ENCODE results near the gene WDR7.

Gene WDR7

GRCh38 chr18:56891870-56892269, 240.7 kb downstream of the WDR7 start:
- Histone ChIP-seq H3K27me3 (ENCODE audit: insufficient read depth, low read length) (no peaks in the 10 kb centered on the region), H2AFZ (ENCODE audit: low read depth, low read length) (no peak overlapping the region), H3K4me1 (ENCODE audit: insufficient read depth, low read length) (peaks cover 6% of the 10 kb centered on the region), H3K36me3 (ENCODE audit: insufficient read depth, low read length) (no peaks in the 10 kb centered on the region), H3K4me3 (ENCODE audit: low read length) (no peak overlapping the region), H3K9me3 (ENCODE audit: low read length) (no peaks in the 10 kb centered on the region)

- H3K36me3 ChIP-seq (ENCODE audit: insufficient read depth, low read length) = no peaks in the 10 kb centered on the region
- H3K4me3 ChIP-seq (ENCODE audit: low read length) = no peak overlapping the region
- peaks cover 16% of the 10 kb centered on the region for H3K4me1 ChIP-seq (ENCODE audit: insufficient read depth, low read length)
- no peak overlapping the region for H2AFZ ChIP-seq (ENCODE audit: low read depth, low read length)
- no peaks in the 10 kb centered on the region for H3K9me3 ChIP-seq (ENCODE audit: low read length)
- no peaks in the 10 kb centered on the region for H3K27me3 ChIP-seq (ENCODE audit: insufficient read depth, low read length)
These were observed 246.0 kb downstream of the WDR7 start for GRCh38 chr18:56897122-56897521.

- peaks cover 23% of the 10 kb centered on the region for H3K4me1 ChIP-seq (ENCODE audit: insufficient read depth, low read length)
- H3K4me3 ChIP-seq (ENCODE audit: low read length) = no peak overlapping the region
- no peaks in the 10 kb centered on the region for H3K9me3 ChIP-seq (ENCODE audit: low read length)
- no peak overlapping the region for H2AFZ ChIP-seq (ENCODE audit: low read depth, low read length)
- no peaks in the 10 kb centered on the region for H3K27me3 ChIP-seq (ENCODE audit: insufficient read depth, low read length)
- H3K36me3 ChIP-seq (ENCODE audit: insufficient read depth, low read length) = no peaks in the 10 kb centered on the region
These were observed 248.5 kb downstream of the WDR7 start for GRCh38 chr18:56899660-56900059.

DNA sequence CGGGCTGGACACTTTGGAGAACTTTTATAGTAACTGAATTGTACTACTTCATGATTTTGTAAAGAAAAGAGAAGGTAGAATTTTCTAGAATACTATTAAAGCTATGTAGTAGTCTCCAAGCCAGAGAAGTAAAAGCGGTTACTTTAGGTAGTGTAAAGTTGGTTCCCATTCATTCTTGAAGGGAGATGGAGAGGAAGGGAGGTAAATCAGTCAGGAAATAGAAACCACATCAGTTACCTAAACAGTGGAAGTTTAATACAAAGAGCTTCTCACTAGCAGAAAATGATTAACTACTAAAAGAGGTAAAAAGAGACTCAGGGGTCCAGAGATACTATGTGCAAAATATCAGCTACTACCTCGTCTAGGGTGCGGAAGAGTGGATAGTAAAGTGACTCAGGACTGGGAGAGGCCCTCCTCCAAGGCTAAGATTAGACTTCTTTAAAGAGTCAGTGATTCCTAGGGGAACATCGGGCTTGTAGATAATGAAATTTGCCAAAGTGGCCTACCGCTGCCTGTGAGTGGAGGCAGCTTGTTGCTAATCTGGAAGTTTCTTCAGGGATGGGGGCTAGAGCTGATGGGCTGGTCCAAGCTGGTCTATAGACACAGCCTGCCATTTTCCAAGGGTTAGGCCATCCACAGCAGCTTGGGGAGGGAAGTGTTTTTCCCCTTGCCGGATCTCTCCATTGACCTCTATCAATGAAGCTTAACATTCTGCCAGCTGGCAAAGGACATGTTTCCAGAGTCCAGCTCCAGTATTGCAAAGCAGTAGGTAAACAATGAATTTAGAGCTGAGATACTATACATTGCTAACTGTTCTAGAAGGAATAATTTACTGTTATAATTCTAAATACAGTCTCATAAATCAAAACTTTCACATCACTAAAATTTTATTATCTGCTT, 249.3 kb downstream of the WDR7 start:
- H2AFZ ChIP-seq (ENCODE audit: low read depth, low read length) = no peak overlapping the region
- H3K36me3 ChIP-seq (ENCODE audit: insufficient read depth, low read length) = no peaks in the 10 kb centered on the region
- no peaks in the 10 kb centered on the region for H3K27me3 ChIP-seq (ENCODE audit: insufficient read depth, low read length)
- no peak overlapping the region for H3K4me3 ChIP-seq (ENCODE audit: low read length)
- peaks cover 23% of the 10 kb centered on the region for H3K4me1 ChIP-seq (ENCODE audit: insufficient read depth, low read length)
- no peaks in the 10 kb centered on the region for H3K9me3 ChIP-seq (ENCODE audit: low read length)

DNA sequence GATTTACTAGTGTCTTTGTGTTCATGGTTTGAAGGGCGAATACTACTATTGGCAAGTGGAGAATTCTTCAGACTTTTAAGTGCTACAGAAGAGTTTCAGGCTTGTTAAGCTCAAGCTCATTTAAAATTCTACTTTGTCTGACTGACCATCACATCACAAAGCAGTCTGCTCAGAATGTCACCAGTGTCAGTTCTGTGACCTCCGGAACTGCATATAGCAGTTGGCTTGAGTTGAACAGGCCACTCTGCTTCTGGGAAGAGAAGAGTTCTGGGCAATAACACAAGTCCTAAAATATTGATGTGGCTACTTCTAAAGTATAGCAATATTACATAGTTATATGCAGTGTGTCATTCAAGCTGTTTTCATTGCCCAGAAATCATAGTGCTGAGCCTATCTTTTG, 250.8 kb downstream of the WDR7 start:
- H3K4me3 ChIP-seq (ENCODE audit: low read length) = no peak overlapping the region
- H3K27me3 ChIP-seq (ENCODE audit: insufficient read depth, low read length) = no peaks in the 10 kb centered on the region
- H3K9me3 ChIP-seq (ENCODE audit: low read length) = no peaks in the 10 kb centered on the region
- no peak overlapping the region for H2AFZ ChIP-seq (ENCODE audit: low read depth, low read length)
- H3K4me1 ChIP-seq (ENCODE audit: insufficient read depth, low read length) = peaks cover 22% of the 10 kb centered on the region
- H3K36me3 ChIP-seq (ENCODE audit: insufficient read depth, low read length) = no peaks in the 10 kb centered on the region

DNA sequence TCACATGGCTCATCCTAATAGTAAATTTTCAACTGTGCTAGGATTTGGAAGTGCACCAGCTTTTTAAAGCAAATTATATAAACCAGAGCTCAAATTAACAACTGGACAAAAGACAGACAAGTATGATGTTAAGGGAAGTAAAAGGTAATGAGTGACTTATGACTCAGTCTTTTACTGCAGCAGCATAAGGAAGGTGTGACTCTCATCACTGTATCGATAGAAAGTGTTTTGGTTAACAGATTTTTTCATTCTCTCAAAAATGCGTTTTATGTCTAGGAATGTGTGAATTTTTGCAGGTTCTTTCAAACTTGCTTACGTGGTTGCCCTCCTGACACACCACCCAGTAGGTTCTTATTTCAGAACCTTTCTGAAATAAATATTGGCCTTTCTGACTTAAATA, 251.5 kb downstream of the WDR7 start:
- Histone ChIP-seq H3K4me1 (ENCODE audit: insufficient read depth, low read length) (peaks cover 16% of the 10 kb centered on the region), H3K27me3 (ENCODE audit: insufficient read depth, low read length) (no peaks in the 10 kb centered on the region), H3K36me3 (ENCODE audit: insufficient read depth, low read length) (no peaks in the 10 kb centered on the region), H2AFZ (ENCODE audit: low read depth, low read length) (no peak overlapping the region), H3K4me3 (ENCODE audit: low read length) (no peak overlapping the region), H3K9me3 (ENCODE audit: low read length) (no peaks in the 10 kb centered on the region)

- no peak overlapping the region for H2AFZ ChIP-seq (ENCODE audit: low read depth, low read length)
- H3K27me3 ChIP-seq (ENCODE audit: insufficient read depth, low read length) = no peaks in the 10 kb centered on the region
- H3K9me3 ChIP-seq (ENCODE audit: low read length) = no peaks in the 10 kb centered on the region
- H3K36me3 ChIP-seq (ENCODE audit: insufficient read depth, low read length) = no peaks in the 10 kb centered on the region
- peaks cover 16% of the 10 kb centered on the region for H3K4me1 ChIP-seq (ENCODE audit: insufficient read depth, low read length)
- H3K4me3 ChIP-seq (ENCODE audit: low read length) = no peak overlapping the region
These were observed 252.5 kb downstream of the WDR7 start for GRCh38 chr18:56903686-56904085.

DNA sequence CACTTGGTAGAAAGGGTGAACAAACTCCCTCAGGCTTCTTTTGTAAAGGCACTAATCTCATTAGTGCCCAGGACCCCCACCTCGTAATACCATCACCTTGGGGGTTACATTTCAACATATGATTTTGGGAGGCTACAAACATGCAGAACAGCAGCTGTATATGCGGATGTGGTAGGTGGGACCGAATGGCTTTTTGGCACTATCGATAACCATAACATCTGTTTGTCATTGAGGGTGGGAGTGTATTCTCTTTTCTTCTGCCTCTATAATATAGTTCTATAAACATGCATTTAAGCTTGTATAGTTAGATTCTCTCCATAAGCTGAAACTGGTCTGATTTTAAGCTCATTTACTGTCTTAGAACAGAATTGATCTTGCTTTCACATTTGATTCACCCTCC, 256.6 kb downstream of the WDR7 start:
- no peak overlapping the region for H3K4me3 ChIP-seq (ENCODE audit: low read length)

DNA sequence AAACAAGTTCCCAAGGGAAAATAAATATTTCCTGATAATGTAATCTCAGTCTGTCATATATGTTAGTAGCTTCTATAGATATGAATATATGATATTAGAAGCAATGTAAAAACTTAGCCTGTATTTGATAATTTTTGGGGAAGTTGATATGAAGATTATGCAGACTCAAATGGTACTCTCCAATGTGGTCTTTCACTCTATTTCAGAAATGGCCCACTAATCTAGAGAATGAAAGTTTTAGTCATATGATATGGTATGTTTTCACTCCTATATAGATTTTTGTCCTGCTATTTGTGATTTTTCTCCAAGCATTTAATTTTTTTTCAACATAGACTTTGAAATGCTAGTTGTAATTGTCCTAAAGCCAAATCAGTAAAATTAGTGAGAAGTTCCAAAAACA, 259.1 kb downstream of the WDR7 start:
- Histone ChIP-seq H3K36me3 (ENCODE audit: insufficient read depth, low read length) (no peaks in the 10 kb centered on the region), H3K4me3 (ENCODE audit: low read length) (no peak overlapping the region), H2AFZ (ENCODE audit: low read depth, low read length) (no peak overlapping the region), H3K27me3 (ENCODE audit: insufficient read depth, low read length) (no peaks in the 10 kb centered on the region), H3K9me3 (ENCODE audit: low read length) (no peaks in the 10 kb centered on the region), H3K4me1 (ENCODE audit: insufficient read depth, low read length) (peaks cover 6% of the 10 kb centered on the region)

More for the DNA sequence above, 256.6 kb downstream of the WDR7 start:
- Histone ChIP-seq H3K9me3 (ENCODE audit: low read length) (no peaks in the 10 kb centered on the region), H3K4me1 (ENCODE audit: insufficient read depth, low read length) (peaks cover under 1% of the 10 kb centered on the region), H3K27me3 (ENCODE audit: insufficient read depth, low read length) (no peaks in the 10 kb centered on the region), H3K36me3 (ENCODE audit: insufficient read depth, low read length) (no peaks in the 10 kb centered on the region), H2AFZ (ENCODE audit: low read depth, low read length) (no peak overlapping the region)

DNA sequence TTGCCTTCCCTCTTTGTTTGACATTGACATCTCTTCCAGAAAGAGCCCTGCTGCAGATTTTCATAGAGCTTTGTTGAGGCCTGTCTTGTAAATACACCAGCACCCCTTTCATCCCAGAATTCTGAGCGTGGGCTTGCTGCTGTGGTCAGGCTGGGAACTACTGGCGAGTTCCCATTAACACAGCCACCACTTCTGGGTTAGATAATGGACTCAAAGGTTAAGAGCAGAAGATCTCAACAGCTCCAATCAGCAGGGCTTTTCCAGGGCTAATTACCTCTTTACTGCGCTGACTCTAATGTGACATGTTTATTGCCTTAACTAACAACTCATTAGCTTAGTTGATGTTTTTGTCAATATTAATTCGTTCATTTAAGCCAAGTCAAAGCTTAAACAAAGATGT, 259.8 kb downstream of the WDR7 start:
- H3K27me3 ChIP-seq (ENCODE audit: insufficient read depth, low read length) = no peaks in the 10 kb centered on the region
- H3K9me3 ChIP-seq (ENCODE audit: low read length) = no peaks in the 10 kb centered on the region
- no peak overlapping the region for H3K4me3 ChIP-seq (ENCODE audit: low read length)
- no peak overlapping the region for H2AFZ ChIP-seq (ENCODE audit: low read depth, low read length)
- peaks cover 6% of the 10 kb centered on the region for H3K4me1 ChIP-seq (ENCODE audit: insufficient read depth, low read length)
- H3K36me3 ChIP-seq (ENCODE audit: insufficient read depth, low read length) = no peaks in the 10 kb centered on the region

DNA sequence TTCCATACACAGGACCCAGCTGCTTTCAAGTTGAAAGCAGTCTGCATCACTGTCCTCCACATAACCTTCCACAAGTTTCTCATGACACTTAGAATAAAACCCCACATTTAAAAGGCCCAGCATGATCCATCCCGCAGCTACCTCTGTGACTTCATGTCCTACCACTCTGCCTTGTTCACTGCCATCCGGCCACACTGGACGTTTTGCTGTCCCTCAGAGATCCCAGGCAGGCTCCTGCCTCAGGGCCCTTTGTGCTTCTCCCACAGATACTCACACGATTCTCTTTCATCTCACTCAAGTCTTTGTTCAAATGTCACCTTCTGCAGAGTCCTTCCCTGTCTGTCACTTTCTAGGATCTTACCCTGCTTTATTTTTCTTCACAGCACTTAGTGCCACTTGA, 262.8 kb downstream of the WDR7 start:
- Histone ChIP-seq H3K9me3 (ENCODE audit: low read length) (no peaks in the 10 kb centered on the region), H3K27me3 (ENCODE audit: insufficient read depth, low read length) (no peaks in the 10 kb centered on the region), H3K4me1 (ENCODE audit: insufficient read depth, low read length) (peaks cover 6% of the 10 kb centered on the region), H2AFZ (ENCODE audit: low read depth, low read length) (no peak overlapping the region), H3K36me3 (ENCODE audit: insufficient read depth, low read length) (no peaks in the 10 kb centered on the region), H3K4me3 (ENCODE audit: low read length) (no peak overlapping the region)

DNA sequence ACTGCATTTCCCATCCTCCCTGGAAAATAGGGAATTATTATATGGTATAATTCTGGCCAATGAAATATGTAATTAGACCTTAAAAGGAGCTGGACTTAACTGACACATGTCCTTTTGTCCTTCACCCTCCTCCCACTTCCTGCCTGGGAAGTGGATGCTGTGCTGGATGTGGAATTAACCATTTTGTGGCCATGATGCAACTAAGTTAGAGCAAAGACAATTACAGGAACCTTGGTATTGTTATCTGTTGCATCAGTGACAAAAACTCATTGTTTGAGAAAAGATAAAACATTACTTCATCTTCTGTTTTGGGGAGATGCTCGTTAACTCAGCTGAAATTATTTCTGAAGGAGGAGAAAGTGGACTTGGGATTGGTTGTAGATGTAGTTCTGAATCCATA, 268.0 kb downstream of the WDR7 start:
- H3K9me3 ChIP-seq (ENCODE audit: low read length) = no peaks in the 10 kb centered on the region
- H3K4me1 ChIP-seq (ENCODE audit: insufficient read depth, low read length) = no peaks in the 10 kb centered on the region
- H3K27me3 ChIP-seq (ENCODE audit: insufficient read depth, low read length) = no peaks in the 10 kb centered on the region
- H3K4me3 ChIP-seq (ENCODE audit: low read length) = no peak overlapping the region
- no peaks in the 10 kb centered on the region for H3K36me3 ChIP-seq (ENCODE audit: insufficient read depth, low read length)
- no peak overlapping the region for H2AFZ ChIP-seq (ENCODE audit: low read depth, low read length)

GRCh38 chr18:56921896-56922480, 270.8 kb downstream of the WDR7 start:
- H2AFZ ChIP-seq (ENCODE audit: low read depth, low read length) = no peak overlapping the region
- no peak overlapping the region for H3K4me3 ChIP-seq (ENCODE audit: low read length)
- H3K27me3 ChIP-seq (ENCODE audit: insufficient read depth, low read length) = no peaks in the 10 kb centered on the region
- H3K4me1 ChIP-seq (ENCODE audit: insufficient read depth, low read length) = no peaks in the 10 kb centered on the region
- H3K9me3 ChIP-seq (ENCODE audit: low read length) = no peaks in the 10 kb centered on the region
- no peaks in the 10 kb centered on the region for H3K36me3 ChIP-seq (ENCODE audit: insufficient read depth, low read length)

All from neuron (in vitro differentiated cells).